SK-MEL-5 (cell line): ENCODE data around the gene TIGD2. TPM values are rescaled to one million over a fixed set of nuclear protein-coding genes. Genes with fewer than 3 reads are reported as not detected.
A peak's percentile ranks its signal among the peaks of the same experiment; 100 is the strongest.

ENCODE experiments used
- DNase-seq: peaks from one replicate; pipeline ENCODE4 v3.0.0-alpha.2; 2016; ENCODE audit warnings: low read depth, low spot score
- in situ Hi-C: cut with HindIII; loops from 2 replicates; pipeline ENCODE4 v1.10.0; 2016; ENCODE audit warnings: low sequenced_read_pairs, high pct_unique_total_duplicates, low pct_unique_long_range_greater_than_20kb
- polyA plus RNA-seq, 2 experiments: library from polyadenylated mRNA; depleted of rRNA; stranded (reverse); fragments of >200 nt; gene quantifications; 2 replicates each; pipeline ENCODE4 v1.2.3, GENCODE V29; 2015
- total RNA-seq: library from RNA; depleted of rRNA; stranded (reverse); fragments of >200 nt; shearing (Covaris generic); gene quantifications from 2 replicates; pipeline ENCODE4 v1.2.3, GENCODE V29; 2014; rRNA removed

TIGD2 gene
- total RNA-seq, result 15.2 and 15.9 TPM in 2 replicates
- 8.1 and 10.9 TPM in 2 replicates for polyA plus RNA-seq (2015; cell fraction: cytosol; rRNA removed)
- polyA plus RNA-seq (2015; cell fraction: nucleus; rRNA removed), result 10.2 and 11.5 TPM in 2 replicates

DNA sequence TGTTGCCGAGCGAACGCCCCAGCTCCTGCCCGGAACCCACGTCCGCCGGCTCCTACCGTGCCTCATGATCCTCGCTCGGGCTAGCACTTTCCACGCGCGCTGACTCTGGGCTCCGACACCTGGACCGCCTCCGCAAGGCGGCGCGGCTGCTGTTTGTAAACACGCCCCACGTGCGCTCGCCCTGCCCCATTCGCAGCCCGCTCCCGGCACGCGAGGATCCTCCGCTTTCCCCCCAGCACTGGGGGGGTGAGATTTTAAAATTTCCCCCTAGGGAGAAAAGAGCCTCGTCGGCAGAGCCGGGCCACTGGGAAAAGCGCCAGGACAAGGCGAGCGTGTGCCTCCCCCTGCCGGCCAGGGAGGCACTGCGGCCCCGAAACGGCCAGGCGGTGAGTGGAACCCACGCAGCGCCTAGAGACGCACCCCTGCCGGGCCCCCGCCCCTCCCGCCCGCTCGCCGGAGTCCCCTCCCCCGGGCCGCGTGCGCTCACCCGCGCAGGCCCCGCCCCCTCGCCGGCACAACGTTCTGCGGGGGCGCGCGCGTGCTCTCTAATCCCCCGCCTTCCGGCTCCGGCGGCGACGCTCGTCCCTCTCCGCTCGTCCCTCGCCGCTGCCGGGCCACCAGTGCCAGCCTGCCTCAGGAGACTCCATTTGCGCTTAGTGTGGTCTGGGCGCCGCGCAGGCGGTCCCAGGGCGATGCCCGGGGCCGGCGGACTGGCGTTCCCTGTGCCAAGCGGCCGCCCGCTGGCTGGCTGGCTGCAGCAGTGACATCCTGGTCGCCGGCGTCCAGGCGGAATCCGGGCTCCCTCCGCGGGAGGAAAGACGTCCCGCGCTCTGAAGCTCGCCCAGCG is at the start of gene TIGD2:
TSS of gene TIGD2 (plus strand) at position 548 of the 847 bp plus-strand sequence. CDS start 1,442 bp downstream, outside the sequence.
- peak; percentile 80 for DNase-seq
- in situ Hi-C loops, result no loop called here

DNA sequence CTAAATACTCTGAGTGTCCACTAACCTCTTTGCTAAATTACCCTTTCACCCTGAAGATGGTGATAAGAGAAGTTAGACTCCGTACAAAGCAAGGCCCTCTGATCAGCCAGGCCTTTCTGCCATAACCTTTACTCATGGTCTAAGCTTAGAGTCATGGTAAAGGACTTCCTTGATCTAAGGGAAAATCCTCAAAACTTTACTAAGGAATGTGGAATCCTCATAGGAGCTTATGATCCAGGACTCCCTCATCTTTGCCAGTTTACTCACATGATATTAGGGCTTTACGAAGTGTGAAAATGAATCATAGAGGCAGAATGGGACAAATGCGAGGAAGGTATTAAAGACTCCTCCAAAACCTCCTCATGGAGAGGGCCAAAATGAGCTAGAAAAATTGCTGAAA is 46.5 kb upstream of the TIGD2 start:
- no peak for DNase-seq
- in situ Hi-C loops, result no loop called here

GRCh38 chr4:89067417-89067816 is 43.9 kb upstream of the TIGD2 start:
- in situ Hi-C loops, result no loop called here

DNA sequence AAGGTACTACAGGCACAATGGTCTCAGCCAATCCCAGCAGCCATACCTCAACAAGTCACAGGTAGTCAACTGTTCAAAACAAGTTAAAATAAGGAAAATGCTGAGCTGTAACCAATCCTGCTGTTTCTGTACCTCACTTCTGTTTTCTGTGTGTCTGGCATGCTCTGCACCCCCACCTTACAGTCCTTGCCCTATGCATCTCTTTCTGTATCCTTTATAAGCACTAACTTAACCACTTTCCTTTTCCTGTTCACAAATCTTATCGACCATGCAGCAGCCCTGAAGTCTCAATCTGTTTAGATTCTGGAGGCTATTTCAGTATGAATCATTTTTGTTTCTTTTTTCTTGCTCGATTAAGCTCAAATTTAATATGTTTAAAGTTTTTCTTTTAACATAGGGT is 41.9 kb upstream of the TIGD2 start:
- in situ Hi-C loops, result no loop called here

More at GRCh38 chr4:89067417-89067816, 43.9 kb upstream of the TIGD2 start:
- DNase-seq, result no peak

DNA sequence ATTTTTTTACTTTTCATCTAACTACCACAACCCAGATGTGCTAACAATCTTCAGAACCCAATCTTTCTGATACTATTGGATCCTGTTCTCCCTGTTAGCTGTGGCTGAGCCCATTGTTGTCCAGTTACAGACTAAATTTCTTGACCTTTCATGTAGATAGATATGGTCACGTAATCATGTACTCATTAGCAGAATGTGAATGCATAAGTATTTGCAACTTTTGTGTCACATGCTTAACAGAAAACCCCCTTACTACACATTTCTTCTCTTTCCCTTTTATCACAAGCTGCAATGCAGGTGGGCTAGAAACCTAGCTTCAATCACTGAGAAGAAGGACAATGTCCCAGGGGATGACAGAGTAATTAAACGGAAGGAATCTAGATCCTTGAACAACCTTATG is 41.3 kb upstream of the TIGD2 start:
- no peak for DNase-seq
- in situ Hi-C loops, result no loop called here

More for the DNA sequence above, 41.9 kb upstream of the TIGD2 start:
- DNase-seq, result no peak

DNA sequence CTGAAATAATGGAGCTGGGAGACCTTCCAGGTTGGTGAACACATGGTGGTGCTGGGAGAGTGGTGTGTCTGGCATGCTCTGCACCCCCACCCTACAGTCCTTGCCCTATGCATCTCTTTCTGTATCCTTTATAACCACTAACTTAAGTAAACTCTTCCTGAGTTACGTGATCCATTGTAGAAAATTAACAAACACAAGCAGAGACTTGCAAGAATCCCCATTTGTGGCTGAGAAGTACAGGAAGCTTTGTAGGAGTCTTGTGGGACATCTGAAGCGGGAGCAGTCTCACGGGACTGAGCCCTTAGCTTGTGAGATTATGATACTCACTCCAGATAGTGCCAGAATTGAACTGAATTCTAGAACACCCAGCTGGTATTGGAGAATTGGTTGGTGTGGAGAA is 40.0 kb upstream of the TIGD2 start:
- in situ Hi-C loops, result no loop called here
- DNase-seq, result no peak

- in situ Hi-C loops, result no loop called here
- DNase-seq, result no peak
Measured at GRCh38 chr4:89072921-89073320, 38.4 kb upstream of the TIGD2 start.

DNA sequence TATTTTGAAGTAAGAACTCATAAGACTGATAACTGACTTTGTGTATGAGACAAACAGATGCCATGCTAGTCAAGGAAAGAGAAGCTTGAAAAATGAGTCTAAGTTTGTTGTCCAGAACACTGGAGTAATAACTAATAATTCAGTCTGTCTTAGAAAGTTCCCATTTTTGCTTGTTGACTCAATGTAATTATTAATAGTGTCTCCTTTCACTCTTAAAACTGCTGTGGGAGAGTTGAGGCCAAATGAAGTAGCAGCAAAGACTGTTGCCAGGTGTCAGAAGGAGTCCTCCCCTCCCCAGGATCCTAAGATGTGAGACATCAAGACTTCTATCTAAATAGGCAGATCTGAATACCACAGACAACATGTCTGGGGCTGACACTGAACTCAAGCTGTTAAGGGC is 33.6 kb upstream of the TIGD2 start:
- in situ Hi-C loops, result no loop called here
- no peak for DNase-seq

DNA sequence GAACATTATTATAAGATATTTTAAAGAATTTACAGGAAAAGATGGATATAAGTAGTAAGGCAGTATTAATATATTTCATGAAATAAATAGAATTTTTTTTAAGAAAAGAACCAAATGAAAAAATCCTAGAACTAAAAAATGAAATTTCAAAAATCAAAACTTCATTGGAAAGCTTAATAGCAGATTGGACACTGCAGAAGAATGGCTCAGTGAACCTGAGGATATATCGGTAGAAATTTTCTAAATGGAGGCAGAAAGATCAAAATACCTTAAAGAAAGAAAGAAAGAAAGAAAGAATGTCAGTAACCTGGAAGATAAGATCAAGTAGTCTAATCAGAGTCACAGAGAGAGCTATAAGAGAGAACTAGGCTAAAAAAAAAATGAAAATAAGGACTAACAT is 33.0 kb upstream of the TIGD2 start:
- no peak for DNase-seq
- in situ Hi-C loops, result no loop called here

GRCh38 chr4:89099034-89099433 is 12.3 kb upstream of the TIGD2 start:
- DNase-seq, result no peak
- in situ Hi-C loops, result no loop called here

DNA sequence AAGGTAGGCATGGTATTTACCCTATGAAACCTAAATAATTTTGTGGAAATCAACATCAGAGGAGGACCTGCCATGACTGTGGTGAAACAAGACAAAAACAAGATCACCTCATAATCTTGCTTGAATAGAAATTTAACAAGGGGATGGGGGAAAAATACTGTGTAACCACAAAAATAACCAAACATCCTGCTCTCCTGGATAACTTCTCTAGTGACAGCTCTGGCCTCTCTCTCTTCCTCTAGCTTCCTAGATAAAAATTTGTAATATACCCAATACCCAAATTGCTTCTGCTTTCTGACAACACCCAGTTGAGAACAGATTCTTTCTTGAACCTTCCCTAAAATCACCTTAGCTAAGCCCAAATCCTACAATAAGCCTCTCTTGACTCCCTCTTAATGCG is 11.9 kb upstream of the TIGD2 start:
- no peak for DNase-seq
- in situ Hi-C loops, result no loop called here

- in situ Hi-C loops, result no loop called here
- no peak for DNase-seq
Measured at GRCh38 chr4:89100853-89101252, 10.5 kb upstream of the TIGD2 start.

DNA sequence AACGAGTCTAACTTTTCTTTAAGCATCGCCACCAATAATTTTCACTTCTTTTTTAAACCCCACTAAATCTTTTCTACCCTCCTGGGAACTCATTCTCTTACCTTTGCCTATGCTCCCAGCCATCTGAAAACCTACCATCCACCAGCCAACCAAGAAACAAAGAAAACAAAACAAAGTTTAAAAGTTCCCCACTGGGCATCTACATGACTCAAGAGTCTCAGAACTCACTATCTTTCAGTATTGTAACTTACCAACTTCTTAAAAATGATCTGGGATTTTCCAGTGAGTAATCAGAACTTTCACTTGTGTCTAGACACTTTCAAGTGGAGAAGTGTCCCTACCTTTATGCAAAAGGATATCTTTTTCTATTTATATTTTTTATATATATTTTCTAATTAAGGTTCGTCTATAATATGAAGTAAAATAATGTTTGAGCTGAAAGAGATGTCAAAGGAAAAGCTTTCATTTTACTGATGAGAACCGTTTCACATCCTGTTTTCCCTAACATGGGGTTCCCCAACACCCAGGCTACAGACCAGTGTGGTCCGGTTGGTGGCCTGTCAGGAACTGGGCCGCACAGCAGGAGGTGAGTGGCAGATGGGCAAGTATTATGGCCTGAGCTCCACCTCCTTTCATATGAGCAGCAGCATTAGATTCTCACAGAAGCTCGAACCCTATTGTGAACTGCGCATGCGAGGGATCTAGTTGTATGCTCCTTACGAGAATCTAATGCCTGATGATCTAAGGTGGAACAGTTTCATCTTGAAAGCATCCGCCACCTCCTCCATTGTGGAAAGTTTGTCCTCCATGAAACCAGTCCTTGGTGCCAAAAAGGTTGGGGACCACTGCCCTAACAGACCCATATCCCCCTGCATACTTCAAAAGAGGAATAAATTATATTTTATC is 9.8 kb upstream of the TIGD2 start:
- no peak for DNase-seq
- in situ Hi-C loops, result no loop called here

DNA sequence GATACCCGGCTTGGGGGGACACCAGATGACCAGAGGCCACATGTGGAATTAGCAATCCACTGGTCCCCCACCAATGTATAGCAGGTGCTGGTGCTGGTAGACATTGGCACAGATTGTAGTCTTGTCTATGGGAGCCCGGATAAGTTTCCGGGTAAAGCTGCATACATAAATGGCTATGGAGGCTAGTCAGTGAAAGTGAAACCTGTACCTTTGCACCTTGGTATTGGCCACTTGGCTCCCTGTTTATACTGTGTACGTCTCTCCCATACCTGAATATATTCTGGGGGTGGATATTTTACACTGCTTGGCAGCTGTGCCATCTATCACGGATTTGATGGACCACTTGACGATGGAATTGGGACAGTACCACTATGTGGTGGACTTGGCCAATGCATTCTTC is 5.6 kb upstream of the TIGD2 start:
- no peak for DNase-seq
- in situ Hi-C loops, result no loop called here

- DNase-seq, result no peak
- in situ Hi-C loops, result no loop called here
Measured at GRCh38 chr4:89108091-89108490, 3.2 kb upstream of the TIGD2 start.

- no peak for DNase-seq
- in situ Hi-C loops, result no loop called here
Measured at GRCh38 chr4:89109841-89110540, 1.3 kb upstream of the TIGD2 start.

- no peak for DNase-seq
- in situ Hi-C loops, result no loop called here
Measured at GRCh38 chr4:89110541-89110985, 770 bp upstream of the TIGD2 start.
